ENCODE results near the gene DCAF8.

- TF ChIP-seq POLR2A (IDR thresholded peaks at IDR 0.05) = no peak
- TF ChIP-seq, protein P1, sequence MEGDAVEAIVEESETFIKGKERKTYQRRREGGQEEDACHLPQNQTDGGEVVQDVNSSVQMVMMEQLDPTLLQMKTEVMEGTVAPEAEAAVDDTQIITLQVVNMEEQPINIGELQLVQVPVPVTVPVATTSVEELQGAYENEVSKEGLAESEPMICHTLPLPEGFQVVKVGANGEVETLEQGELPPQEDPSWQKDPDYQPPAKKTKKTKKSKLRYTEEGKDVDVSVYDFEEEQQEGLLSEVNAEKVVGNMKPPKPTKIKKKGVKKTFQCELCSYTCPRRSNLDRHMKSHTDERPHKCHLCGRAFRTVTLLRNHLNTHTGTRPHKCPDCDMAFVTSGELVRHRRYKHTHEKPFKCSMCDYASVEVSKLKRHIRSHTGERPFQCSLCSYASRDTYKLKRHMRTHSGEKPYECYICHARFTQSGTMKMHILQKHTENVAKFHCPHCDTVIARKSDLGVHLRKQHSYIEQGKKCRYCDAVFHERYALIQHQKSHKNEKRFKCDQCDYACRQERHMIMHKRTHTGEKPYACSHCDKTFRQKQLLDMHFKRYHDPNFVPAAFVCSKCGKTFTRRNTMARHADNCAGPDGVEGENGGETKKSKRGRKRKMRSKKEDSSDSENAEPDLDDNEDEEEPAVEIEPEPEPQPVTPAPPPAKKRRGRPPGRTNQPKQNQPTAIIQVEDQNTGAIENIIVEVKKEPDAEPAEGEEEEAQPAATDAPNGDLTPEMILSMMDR (IDR thresholded peaks at IDR 0.05) = no peak
Observed at GRCh38 chr1:160271025-160271424, 8.7 kb upstream of the DCAF8 start.
